ENCODE measurements around the gene STXBP6.
"Not testable (repeated sequence)": the region's sequence is repeated elsewhere in the genome, so short reads cannot be mapped to it uniquely, and the experiment has no call there.

Gene STXBP6

DNA sequence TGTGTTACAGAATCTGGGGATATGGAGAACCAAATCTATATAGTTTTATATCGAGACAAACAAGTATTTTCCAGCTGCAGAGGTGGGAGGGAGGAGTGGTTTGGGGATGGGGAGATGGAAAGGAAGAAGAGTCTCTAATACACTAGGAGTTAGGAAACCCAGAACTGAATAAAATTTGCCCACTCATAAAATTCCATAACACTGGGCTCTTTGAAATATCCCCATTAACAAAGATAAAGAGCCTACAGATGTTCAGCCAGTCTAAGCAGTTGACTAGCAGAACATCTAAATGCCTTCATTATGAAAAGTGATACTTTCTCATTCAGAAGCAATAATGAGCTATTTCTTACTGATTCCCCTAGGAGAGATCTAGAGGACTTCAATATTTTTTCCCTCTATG is 264.2 kb downstream of the STXBP6 start:
- no peak for DNase-seq

DNA sequence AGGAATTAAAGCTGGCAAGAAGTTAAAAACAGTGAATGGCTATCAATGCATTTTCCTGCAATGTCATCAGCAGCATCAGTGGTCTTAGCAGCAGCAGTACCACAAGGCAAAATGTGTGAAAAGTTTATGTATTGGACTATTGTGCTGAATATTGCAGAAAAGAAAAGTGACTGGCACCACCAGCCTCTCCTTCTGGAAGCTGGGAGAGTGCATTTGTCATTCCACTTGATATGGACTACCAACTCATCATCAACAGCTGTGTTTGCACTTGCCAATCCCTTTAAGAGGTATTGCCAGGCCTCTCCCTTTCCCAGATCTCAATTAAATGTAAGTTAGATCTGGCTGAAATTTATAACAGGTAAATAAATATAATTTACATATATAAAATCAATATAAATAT is 265.0 kb downstream of the STXBP6 start:
- no peak for DNase-seq

DNA sequence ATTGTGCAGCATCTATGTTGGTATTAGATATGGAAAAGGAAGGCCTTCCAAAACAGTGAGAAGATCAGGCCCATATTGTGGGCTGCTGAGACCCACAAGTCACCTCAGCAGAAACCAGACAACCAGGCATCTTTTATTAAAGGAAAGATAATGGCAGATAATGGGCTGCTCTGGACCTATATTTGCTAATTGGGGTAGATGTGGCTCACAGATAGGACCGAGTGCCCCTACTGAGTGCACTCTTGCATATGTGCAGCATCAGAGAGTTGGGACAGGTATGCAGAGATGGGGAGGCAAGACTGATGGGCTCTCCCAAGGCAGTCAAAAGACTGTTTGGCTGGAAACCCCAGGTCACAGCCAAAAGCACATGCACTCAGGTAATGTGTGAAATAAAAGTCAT is 266.2 kb downstream of the STXBP6 start:
- no peak for DNase-seq

DNA sequence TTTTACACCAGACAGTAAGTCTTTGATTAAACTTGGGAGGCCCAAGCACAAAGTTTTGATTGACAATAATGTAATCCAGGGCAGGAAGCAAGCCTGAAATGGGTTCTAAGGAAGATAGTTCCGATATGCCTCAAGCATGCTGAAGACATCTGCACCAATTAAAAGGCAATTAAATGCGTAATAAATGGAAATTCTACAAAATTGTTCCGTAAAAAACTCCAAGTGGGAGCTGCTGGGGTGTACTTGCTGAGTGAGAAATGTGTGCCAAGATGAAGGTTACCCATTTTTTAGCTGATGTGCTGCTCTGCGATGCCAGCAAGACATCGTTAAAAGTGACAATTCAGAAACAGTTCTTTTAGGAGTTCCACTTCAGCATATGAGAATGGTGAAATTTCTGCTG is 269.7 kb downstream of the STXBP6 start:
- no peak for DNase-seq

DNA sequence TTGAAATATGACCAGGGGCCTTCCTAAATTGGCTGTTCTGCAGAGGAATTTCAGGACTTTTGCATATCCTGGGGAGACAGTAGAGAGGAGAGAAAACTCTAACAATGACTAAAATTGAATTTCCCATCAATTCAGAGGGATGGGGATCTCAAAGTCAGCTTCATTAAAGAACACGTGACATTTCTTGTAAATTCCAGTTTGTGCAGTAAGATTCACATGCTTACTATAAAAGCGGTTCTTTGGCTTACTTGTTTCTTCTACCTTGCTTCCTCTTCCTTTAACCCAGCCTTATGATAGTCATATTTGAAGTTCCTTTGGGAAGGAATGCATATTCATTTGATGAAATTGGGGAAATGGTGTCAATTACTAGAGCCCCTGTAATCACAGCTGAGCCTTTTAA is 272.3 kb downstream of the STXBP6 start:
- DNase-seq, result no peak

DNA sequence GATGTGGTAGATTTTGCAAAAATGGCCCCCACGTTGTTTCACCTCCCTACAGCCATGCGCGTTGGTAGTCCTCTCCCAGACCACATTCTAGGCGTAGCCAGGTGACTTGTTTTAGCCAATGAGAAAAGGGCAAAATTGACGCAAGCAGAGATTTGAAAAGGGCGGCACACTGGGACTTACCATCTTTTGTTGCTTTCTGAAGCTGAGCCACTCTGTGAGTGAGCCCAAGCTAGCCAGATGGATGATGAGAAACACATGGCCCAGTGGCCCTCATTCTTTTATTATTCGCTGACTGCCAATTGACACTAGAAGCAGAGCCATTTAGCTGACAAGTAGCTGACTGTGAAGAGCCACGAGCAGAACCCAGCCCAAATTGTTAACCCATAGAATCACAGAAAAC is 274.0 kb downstream of the STXBP6 start:
- DNase-seq, result no peak

DNA sequence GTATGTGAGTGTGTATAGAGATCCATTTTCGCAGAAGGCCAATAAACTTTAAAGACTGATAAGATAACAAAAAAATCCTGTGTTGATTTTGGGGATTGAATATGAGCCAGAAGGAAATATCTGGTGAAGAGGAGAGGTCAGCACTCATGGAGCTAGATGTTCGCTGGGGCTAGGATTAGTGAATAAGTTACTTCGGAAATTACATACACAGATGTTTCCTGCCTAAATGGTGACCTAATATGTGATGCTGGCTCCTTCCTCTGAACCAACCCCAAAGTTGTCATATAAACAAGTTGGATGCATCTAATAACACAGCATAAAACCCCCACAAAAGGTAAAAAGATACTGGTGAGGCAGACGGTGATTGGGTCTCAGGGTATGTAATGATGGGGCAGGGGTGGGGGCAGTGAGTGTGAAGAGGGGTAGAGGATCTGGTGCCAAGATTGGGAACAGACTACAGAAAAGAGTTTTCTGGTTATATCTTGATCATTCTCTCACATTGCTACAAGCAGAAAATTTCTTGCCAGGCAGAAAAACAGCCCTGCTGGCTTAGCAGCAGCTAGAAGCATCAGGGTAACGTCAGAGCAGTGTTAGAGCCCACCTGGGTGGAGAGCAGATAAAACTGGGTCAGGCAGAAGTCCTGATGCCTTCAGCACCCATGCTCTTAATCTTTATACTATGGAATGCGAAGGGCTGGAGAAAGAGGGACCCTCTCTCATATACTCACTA is 275.6 kb downstream of the STXBP6 start:
- DNase-seq, result no peak

DNA sequence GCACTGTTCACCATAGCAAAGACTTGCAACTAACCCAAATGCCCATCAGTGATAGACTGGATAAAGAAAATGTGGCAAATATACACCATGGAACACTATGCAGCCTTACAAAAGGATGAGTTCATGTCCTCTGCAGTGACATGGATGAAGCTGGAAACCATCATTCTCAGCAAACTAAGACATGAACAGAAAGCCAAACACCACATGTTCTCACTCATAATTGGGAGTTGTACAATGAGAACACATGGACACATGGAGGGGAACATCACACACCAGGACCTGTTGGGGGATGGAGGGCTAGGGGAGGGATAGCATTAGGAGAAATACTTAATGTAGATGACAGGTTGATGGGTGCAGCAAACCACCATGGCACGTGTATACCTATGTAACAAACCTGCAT is 276.4 kb downstream of the STXBP6 start:
- DNase-seq, result not testable (repeated sequence)

DNA sequence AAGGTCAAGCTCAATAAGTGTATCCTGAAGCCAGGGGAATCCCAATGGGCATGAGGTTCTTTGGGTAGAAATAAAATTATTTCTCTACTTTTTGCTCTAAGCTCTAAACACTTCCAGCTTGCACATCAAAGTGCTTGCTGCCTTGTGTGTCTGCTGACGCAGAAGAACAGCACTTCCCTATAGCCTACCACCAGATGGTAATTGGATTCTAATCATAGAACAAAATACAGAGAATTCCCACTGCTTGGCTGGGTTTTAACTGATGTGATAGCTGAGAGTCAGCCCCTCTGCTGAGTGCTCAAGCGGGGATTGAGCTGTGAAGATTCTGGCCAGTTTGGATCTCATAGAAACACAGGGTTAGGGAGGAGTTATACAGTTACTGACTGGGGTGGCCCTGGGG is 283.5 kb downstream of the STXBP6 start:
- no peak for DNase-seq

DNA sequence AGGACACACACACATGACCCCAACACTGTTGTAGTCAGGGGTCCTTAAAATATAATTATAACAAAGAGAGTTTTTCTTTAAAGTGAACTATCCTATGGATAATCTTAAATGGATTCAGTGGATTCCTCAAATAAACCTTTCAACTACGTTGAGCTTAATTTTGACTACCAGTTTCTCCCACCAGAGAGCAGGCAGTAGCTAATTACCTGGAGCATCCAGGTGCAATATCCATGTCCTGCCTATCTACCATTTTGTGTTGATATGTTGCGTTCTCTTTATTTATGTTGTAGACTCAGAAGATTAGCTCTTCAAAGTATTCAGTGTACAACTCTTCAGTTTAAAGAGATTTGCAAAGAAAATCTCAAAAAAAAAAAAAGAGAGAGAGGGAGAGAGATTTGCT is 288.8 kb downstream of the STXBP6 start:
- no peak for DNase-seq

Measured in NCI-H187 treated with DMSO at 0.1 percent for 48 hours (cell line).